CD4-positive, alpha-beta T cell treated with Interleukin-17A for 4 hours (primary cell): Measurements from ENCODE around the gene PDZK1IP1.

Source experiments
- DNase-seq: peaks from one replicate; pipeline ENCODE4 v3.0.0-alpha.2; 2020; ENCODE audit warnings: mixed read lengths

Gene PDZK1IP1, protein sequence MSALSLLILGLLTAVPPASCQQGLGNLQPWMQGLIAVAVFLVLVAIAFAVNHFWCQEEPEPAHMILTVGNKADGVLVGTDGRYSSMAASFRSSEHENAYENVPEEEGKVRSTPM

DNA sequence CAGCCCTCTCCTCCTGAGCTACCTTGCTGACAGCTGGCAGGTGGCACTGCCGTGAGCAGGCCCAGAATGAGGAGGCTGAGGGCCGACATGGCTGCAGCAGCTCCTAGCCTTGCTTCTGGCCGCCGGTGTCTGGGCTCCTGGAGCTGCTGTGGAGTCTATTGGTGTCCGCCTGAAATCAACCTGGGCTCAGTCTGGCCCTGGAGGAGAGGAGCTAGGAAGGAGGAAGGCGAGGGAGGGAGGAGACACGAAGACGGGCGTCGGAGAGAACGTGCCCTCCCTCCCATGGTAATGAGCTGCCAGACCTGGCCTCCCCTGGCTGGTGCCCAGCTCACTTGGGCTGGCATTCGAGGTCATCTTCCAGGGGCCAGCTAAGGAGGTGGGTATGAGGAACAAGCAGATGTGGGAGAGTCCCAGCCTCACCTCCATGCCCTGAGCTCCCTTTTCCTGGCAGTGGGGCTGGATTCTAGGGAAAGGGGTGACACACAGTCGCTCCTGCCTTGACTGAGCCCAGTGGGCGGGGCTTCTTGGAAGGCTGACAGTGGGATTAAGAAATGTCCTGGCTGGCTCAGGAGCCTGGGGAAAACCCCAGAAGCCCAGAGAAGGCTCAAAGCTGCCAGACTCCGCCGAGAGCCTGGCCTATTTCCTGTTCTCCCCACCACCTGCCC, at the start of gene PDZK1IP1:
TSS of gene PDZK1IP1 (minus strand) at position 193 of the 665 bp plus-strand sequence. CDS start at position 89, 104 bp downstream.
- no peak for DNase-seq

DNA sequence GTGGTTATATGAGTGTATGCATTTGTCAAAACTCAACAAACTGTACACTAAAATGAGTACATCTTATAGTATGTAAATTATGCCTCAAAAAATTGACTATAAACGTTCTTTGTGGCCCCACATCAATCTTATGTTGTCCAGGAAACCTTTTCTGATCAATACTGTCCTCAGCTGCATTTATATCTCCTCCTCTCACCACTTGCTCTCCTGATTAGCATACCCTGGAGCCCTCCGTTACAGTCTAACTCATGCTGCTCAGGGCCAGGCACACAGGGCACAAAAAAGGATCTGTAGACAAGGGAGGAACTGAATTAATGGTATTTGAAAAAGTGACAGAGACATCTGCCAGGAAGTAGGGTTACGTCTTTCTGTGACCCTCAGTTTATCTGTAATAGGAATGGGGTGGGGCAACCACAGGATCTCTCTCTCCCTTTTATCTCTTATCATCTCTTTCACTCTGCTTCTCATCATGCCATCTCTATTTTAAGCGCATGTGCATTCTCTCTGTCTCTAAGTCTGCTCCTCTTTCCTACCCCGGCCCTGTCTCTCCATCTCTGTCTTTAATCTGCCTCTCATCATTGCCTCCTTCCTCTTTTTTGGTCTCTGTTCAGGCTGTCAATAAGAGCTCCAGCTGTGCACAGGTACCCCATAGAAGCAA, 49.2 kb upstream of the PDZK1IP1 start:
- DNase-seq = no peak

DNA sequence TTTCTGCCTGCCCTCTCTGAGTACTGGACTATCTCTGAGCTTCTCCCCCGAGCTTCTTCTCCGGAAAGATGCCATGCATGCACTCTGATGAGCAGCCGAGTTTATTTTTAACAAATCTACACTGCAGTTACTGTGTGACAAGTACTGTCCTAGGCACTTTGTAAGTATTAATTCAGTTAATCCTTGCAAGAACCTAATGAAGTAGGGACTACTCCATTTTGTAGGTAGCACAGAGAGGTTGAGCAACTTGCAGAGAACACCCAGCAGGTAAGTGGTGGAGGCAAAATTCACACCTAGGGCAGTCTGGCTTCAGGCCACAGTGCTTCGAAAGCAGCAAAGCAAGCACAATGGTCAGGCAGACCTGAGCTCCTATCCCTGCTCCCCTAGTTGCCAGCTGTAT, 46.0 kb upstream of the PDZK1IP1 start:
- no peak for DNase-seq

DNA sequence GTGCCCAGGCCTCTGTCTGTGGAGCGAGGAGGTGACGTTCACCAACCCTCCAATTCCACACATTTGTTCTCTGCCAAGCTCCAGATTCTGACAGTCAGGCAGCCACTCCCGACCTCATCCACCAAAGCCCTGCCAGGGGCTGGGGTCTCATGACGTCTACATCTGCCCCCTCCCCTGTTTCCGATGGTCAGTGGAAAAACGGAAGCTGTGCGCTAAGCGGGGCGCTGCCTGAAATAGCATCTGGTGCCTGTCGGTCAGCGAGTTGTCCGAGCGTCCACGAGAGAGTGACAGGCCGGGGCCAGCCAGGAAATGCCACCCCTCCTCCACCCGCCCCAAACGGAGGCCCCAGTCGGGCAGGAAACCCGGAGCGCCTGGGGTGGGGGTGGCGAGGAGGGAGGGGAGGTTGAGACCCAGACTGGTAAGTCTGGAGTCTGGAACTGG, 45.4 kb upstream of the PDZK1IP1 start:
- no peak for DNase-seq

DNA sequence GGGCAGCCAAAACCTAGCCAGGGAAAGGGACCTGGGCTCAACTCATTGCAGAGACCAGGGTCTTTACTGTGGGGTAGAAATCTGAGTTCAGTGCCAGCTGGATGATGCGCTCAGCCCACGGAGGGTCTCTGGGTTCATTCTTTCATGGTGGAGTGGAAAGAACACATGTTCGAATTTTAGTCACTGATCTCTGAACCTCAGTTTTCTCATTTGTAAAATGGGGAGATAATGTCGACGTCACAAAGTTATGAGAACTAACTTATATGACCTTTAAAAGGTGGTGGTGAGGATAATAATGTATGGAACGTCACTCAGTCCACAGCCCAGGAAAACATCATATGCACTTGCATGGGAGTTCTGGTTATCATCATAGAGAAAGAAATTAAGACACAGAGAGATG, 43.4 kb upstream of the PDZK1IP1 start:
- no peak for DNase-seq

DNA sequence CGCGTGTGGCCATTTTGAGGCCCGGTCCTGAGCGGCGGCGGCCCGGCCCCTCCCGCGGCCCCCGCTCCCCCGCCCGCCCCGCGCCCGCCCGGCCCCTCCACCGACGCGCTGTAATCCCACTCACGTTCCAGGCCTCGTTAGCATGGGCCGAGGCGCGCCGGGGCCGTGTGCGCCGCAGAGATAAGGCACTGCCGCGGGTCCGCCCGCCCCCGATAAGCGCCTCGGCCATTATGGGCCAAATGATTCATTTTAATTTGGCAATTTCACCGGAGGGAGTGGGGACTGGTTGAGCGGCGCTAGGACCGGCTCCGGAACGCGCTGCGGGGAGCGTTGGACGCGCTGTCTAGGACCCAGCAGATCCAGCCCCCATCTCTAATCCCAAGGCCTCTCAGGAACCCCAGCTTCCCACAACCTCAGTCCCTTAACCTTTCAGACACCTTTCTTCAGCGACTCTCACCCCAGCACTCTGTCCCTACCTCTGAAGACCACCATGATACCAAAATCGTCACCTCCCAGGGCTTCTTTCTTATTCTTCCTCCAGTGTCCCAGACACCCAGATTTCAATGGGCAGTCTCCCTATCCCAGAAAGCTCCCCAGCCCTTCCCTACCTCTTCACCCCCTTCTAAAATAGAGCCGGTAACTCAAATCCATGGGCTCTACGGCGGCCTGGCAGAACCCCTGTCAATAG, 42.5 kb upstream of the PDZK1IP1 start, which contains the start of gene TAL1:
TSS of gene TAL1 (minus strand) at position 39 of the 688 bp plus-strand sequence. CDS start 6,337 bp downstream, outside the sequence.
- DNase-seq = no peak

DNA sequence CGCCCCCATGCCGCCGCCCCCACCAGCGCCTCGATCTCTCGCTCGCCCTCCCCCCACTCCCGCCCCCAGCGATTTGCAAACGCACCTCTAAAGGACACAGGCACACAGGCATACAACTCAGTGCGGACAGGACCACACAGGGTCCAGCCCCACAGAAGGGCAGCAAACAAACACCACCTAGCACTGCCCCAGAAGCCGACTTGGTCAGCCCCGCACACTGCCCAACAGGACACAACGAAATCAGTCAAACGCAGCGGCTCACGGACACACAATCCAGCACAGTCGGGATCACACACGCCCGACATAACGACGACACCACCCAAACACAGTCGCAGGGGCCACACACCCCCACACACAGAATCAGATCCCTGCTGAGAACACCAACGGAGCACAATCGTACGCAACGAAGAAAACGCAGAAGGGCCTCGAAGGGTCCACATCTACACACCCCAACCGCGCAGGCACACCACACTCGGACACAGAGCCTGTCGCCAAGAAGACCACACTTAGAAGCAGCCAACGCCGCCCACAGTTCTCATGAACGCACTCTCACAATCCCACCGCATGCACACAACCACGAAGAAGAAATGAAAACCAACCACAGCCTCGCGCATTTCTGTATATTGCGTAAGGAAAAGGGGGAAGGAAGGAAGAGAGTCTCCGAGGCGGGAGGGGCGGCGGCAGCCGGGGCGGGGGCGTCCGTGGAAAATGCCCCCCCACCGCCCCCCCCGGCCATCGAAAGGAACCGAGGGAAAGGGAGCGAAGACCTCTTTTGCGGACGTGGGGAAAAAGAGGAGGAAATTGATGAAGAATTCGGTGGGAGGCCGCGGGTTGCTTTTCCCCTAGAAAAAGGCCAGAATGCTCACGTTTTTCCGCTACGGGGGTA, 41.7 kb upstream of the PDZK1IP1 start:
- DNase-seq = no peak

DNA sequence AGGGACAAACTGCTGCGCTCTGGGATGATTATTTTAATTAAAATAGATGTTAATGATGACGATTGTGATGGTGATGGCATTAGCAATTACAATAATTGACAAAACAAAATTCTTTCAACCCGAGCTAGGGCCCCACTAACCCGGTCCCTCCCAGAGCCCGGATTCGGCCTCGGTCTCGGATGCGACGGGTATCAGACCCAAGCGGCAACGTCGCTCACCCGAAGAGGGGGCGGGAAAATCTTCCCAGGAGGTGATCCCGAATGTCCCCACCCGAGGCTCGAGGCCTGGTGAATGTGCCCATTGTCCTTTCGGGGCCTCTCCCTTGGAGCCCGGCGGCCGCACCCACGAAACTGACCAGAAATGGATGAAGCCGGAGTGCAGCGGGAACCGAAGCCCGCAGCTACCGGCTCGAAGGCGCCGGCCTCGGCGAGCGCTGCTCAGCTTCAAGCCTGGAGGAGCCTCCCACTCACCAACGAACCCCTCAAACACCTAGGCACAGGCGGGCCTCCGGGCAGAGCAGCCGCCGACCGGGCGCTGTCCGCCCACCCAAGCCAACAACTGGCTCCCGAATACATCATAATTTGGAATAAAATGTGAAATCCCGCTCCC, 41.0 kb upstream of the PDZK1IP1 start:
- no peak for DNase-seq

DNA sequence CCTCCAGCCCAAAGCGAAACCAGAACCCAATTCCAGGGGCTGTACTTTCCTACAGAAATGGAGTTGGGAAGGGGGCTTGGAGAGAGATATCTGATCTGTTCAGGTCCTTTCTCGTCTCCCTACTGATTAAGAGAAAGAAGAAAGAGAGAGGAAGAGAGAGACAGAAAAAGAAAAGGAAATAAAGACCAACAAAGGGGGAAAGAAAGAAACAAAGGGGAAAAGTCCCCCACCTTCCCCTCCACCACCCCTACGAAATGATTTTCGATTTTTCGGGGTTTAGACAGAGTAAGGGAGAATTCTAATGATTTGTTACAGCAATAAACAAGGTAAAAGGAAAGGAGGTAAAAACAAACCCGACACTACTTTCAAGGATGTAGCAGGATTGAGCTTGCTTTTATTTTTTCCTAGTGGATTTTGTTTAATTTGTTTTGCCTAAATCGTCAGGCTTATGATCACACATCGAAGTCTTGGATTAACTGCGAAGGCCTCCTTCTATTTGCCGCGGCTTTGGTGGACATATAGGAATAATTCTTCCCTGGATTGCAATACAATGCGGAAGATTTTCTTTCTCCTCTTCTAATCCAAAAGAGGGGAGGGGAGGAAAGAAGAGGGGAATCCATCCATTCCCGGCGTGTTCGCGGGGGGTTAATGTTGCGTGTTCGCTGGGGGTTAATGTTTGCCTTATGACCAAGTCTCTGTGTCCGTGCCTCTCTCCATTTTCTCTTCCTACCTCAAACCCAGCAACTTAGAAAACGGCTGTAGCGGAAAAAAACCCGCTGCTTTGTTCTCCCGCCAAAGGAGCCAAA, 40.3 kb upstream of the PDZK1IP1 start:
- no peak for DNase-seq

DNA sequence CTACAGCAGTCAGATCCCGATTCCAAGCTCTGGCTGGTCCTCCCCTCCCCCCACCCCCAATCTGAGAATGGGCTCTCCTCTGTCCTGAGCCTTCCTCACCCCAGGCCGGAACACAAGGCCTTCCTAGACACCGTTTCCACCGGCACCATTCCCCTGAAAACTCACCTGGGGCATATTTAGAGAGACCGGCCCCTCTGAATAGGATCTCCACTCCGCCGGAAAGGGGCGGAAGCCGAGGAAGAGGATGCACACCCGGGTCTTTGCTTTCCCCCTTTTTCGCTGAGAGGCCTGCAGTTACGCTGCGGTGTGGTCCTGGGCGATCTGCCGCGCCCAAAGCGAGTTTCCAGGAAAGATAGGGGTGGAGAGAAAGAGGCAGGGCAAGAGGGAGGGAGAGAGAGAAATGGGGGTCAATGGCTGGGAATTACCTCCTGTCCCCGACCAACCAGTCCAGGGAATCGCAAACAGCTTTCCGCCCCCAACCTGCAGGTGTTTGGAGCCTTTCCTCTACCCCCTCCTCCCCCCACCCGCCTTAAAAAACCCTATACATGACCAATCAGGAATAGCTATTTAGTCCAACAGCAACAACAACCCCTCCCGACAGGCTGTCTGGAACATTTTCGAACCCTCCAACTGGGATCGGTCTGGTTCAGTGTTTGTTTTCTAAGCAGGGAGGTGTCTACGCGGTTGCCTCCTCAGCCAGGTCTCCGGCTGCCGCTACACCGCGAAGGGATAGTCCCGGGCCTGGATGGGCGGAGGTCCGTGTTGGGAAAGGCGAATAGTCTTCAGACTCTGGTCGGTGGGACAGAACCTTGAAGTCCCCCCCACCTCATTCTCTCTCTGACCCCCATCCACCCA, 39.4 kb upstream of the PDZK1IP1 start:
- no peak for DNase-seq

DNA sequence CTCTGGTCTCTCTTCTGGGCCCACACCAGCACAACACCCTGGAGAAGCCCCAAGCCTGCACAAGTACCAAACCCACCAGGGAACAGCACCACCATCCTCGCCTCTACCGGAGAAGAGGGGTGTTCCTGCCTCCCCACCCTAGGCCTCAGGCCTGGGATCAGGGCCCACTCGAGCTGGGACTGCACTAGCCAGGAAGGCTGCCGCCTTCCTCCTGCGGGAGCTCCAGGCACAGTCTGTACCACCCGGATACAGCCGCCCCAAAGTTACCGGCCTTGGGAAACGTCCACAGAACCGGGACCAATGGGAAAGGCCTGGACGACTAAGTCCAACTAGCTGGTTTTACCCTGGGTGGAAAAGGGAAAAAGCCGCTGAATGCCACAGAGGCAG, 38.8 kb upstream of the PDZK1IP1 start:
- DNase-seq = no peak

DNA sequence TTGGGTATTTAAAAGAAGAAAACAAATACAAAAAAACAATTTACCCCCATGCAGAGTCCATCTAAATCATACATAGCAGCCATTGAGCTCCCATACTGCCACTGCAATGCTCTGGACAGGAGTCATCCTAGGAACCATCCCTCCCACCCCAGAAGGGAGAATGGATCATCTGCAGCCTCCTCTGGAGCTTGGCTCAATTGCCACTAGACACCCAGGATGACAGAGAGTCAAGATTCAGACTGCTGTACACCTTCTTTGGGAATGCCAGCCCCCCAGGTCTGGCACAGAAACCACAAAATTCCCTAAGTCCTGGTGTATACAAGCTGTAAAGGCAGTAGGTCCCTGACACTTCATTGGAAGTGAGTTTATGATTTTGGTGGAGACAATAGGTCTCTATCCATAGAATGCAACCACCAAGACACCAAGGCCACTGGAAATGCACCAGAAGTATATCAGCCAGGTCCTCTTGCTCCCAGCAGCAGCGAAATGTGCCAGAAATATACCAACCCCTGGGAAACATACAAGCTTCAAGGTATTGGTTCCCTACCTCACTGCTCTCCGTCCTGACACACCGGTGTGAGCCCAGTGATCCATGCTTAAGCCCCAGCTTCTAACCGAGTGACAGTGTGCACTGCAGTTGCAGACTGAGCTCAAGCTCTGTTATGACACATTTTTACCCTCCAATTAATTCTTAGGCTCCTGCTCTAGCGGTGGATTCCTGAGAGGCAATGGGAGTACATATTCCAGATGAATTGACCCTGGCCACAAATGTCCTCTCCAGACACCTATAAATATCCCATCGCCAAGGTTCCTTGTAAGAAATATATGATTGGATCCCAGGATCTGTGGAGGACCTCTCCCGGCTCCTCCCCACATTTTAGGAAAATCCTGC, 37.8 kb upstream of the PDZK1IP1 start:
- DNase-seq = no peak

DNA sequence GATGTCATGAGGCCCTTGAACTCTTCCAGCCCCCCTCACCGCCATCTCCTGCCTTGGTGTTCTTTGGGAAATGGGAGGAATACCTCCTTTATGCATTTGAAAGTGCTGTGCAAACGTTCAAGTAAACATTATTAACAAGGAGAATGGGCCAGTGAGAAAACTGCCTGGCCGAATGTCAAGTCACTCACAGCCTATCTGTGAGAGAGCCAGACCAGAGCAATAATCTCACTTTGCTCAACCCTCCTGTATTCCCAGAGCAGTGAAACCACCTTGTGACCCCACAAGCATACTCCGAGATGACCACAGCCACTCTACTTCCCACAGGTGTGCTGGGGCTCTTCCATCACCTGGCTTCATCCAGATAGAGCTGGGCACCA, 37.0 kb upstream of the PDZK1IP1 start:
- no peak for DNase-seq

DNA sequence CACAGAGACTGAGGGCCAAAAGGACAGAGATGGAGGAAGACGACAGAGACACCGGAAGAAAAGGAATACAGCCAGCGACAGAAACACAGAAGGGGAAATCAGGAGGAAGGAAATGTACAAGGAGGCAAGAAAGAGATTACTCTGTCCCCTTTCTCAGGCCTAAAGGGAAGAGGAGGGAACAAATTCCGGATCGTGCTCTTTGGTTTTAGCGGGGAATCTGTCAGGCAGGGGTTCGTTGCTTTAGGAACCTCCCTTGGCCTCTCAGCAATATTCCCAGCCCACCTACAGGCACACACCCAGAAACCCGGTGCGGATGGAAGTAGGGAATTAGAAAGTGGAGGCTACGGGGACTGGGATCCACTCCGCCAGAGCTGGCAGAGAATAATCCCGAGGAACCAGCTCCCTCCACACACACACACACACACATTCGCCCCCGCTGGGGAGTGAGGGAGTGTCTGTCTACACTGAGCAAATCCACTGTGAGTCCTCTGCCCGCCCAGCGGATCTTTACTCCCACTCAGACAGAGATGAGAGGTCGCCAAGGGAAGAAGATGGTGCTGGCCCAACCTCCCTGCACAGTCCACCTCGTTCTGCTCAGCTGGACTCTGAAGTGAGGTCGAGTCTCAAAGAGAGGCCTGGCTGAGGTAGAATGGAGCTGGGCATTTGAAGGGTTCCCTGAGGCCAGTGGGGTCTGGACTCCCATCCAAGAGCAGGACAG, 36.4 kb upstream of the PDZK1IP1 start:
- DNase-seq = no peak

DNA sequence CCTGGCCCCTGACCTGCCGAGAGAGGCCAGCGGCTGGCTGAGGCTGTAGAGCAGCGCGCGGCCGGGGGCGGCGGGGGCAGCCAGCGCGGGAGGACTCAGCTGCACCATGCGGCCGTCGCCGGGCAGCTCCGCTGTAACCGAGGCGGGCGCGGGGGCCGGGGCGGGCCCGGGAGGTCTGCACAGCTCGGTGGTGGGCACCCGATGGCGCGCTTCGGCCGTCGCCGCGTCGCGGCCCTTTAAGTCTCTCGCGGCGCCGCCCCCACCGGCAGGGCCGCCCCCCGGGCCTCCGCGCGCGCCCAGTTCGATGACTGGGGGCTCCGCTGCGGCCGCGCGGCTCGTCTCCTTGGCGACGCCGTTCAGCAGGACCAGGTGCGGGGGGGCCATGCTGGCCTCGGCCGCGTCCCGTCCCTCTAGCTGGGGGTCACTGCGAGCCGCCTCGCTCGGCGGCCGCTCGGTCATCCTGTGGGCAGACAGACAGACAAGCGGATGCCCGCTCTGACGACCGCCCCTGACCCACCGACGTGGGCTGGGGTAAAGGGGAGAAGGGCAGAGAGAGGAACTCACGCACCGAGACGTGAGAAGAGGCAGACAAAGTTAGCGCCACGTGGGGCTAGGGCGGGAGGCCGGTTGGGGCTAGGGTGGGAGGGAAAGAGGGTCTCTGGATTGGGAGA, 35.7 kb upstream of the PDZK1IP1 start:
- DNase-seq = no peak

DNA sequence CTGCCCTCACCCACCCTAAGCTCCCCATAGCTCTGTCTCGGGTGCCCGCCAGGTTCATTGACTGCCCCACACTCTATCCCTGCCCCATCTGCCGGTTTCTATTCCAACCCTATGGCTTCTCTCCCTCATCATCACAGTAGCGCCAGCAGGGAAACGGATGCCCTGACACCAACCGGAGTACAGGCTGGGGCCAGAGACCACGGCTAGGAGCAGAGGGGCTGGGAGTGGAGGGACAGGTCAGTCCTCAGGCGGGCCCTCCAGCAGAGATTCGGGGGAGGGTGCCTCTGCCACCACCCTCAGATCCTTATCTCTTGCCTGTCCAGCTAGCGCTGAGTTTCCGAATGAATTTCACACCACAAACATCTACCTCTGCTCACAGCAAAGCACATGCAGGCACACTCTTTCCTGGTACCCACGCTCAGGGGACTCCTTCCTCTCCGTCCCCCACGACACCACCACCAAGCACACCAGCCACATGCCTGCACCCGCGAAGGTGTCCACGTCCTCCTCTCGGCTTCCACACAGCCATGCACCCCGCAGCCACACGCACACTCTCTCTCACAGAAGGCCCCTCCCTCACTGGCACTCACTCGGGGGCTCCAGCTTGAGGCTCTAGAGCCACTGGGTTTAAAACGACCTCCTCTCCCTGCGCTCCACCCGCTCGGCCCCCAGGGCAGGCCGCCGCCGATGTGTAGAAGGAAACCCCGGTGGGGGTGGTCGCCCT, 35.0 kb upstream of the PDZK1IP1 start:
- DNase-seq = no peak
